Left ventricle myocardium inferior (tissue), 1 donor: Measurements from ENCODE around the gene GGACT. TPM values are rescaled to one million over a fixed set of nuclear protein-coding genes. Genes with fewer than 3 reads are reported as not detected.

Experiments
- DNase-seq: peaks from one replicate; pipeline ENCODE4 v3.0.0-alpha.2; 2020
- H3K27ac ChIP-seq: fragments of 200-600 bp; replicated peaks from 2 replicates; pipeline ENCODE4 v1.8.0; 2021
- H3K27me3 ChIP-seq: fragments of 200-600 bp; 2 replicates; pipeline ENCODE4 v1.8.0; 2021; ENCODE audit warnings: low read depth
- H3K36me3 ChIP-seq: fragments of 200-600 bp; 2 replicates; pipeline ENCODE4 v1.8.0; 2021
- H3K4me1 ChIP-seq: fragments of 200-600 bp; 2 replicates; pipeline ENCODE4 v1.8.0; 2021
- H3K4me3 ChIP-seq: fragments of 200-600 bp; 2 replicates; pipeline ENCODE4 v1.8.0; 2021; ENCODE audit warnings: mild to moderate bottlenecking, moderate library complexity
- H3K9me3 ChIP-seq: fragments of 200-600 bp; replicated peaks from 2 replicates; pipeline ENCODE4 v1.8.0; 2021
- intact Hi-C: fragments of 100-400 bp; cut with micrococcal nuclease; formaldehyde crosslinking; loops from one replicate; pipeline ENCODE4 v1.11.0; 2022
- total RNA-seq: library from RNA; stranded (reverse); fragmentation: NEBNext Ultra II Directional; extraction: Animal tissue kit (Norgen Biotek cat#: 25700); gene quantifications from one replicate; pipeline ENCODE4 v1.2.1, GENCODE V29; 2021
- TF ChIP-seq, protein P1 (sequence below): fragments of 200-600 bp; IDR thresholded peaks from 2 replicates; pipeline ENCODE4 v1.8.0; 2021; ENCODE audit warnings: antibody characterized with exemption, mild to moderate bottlenecking, borderline replicate concordance
- donor health status: DM: no; HTN: yes; CAD: no; lungs with severe emphysema.

GGACT gene
- total RNA-seq, 1 donor from 2014 or later = 1.8 TPM

GRCh38 chr13:100514788-100515409, 73.7 kb downstream of the GGACT start:
- H3K27ac ChIP-seq = peak overlapping the region; percentile 25
- DNase-seq = peak; percentile 76
- peaks cover 8% of the 10 kb centered on the region for H3K36me3 ChIP-seq

GRCh38 chr13:100513987-100514670, 74.5 kb downstream of the GGACT start:
- TF ChIP-seq, protein P1, sequence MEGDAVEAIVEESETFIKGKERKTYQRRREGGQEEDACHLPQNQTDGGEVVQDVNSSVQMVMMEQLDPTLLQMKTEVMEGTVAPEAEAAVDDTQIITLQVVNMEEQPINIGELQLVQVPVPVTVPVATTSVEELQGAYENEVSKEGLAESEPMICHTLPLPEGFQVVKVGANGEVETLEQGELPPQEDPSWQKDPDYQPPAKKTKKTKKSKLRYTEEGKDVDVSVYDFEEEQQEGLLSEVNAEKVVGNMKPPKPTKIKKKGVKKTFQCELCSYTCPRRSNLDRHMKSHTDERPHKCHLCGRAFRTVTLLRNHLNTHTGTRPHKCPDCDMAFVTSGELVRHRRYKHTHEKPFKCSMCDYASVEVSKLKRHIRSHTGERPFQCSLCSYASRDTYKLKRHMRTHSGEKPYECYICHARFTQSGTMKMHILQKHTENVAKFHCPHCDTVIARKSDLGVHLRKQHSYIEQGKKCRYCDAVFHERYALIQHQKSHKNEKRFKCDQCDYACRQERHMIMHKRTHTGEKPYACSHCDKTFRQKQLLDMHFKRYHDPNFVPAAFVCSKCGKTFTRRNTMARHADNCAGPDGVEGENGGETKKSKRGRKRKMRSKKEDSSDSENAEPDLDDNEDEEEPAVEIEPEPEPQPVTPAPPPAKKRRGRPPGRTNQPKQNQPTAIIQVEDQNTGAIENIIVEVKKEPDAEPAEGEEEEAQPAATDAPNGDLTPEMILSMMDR = no peak
- Histone ChIP-seq H3K27ac (peak overlapping the region; percentile 33), H3K4me3 (no peak overlapping the region), H3K9me3 (no peaks in the 10 kb centered on the region), H3K27me3 (no peaks in the 10 kb centered on the region), H3K36me3 (peaks cover 8% of the 10 kb centered on the region), H3K4me1 (peaks cover 28% of the 10 kb centered on the region)
- intact Hi-C loops = loop anchor here (2.0 to 5.0 kb wide), 2 partner anchors 597 to 857 kb away; no protein-coding TSS in a partner anchor
- DNase-seq = no peak

More at GRCh38 chr13:100514788-100515409, 73.7 kb downstream of the GGACT start:
- intact Hi-C loops = loop anchor here (2.0 to 5.0 kb wide), 2 partner anchors 598 to 858 kb away; no protein-coding TSS in a partner anchor
- Histone ChIP-seq H3K9me3 (no peaks in the 10 kb centered on the region), H3K4me3 (no peak overlapping the region), H3K27me3 (no peaks in the 10 kb centered on the region), H3K4me1 (peaks cover 27% of the 10 kb centered on the region)
- TF ChIP-seq, protein P1 = peak; percentile 98

- H3K27ac ChIP-seq = no peak overlapping the region
- H3K9me3 ChIP-seq = no peaks in the 10 kb centered on the region
- H3K4me1 ChIP-seq = peaks cover 28% of the 10 kb centered on the region
- DNase-seq = no peak
- H3K27me3 ChIP-seq = no peaks in the 10 kb centered on the region
- peaks cover 8% of the 10 kb centered on the region for H3K36me3 ChIP-seq
- H3K4me3 ChIP-seq = no peak overlapping the region
- TF ChIP-seq, protein P1 = no peak
- intact Hi-C loops = loop anchor here (5.0 kb wide), 1 partner anchor 596 kb away; no protein-coding TSS in a partner anchor
These were observed 75.4 kb downstream of the GGACT start for GRCh38 chr13:100513171-100513570.

GRCh38 chr13:100512422-100512821, 76.2 kb downstream of the GGACT start:
- no peak for DNase-seq
- Histone ChIP-seq H3K27ac (no peak overlapping the region), H3K27me3 (no peaks in the 10 kb centered on the region), H3K36me3 (peaks cover 8% of the 10 kb centered on the region), H3K4me3 (no peak overlapping the region), H3K9me3 (no peaks in the 10 kb centered on the region), H3K4me1 (peaks cover 28% of the 10 kb centered on the region)
- TF ChIP-seq, protein P1 = no peak
- intact Hi-C loops = loop anchor here (5.0 kb wide), 1 partner anchor 595 kb away; no protein-coding TSS in a partner anchor

GRCh38 chr13:100511466-100511865, 77.1 kb downstream of the GGACT start:
- intact Hi-C loops = loop anchor here (5.0 kb wide), 1 partner anchor 594 kb away; no protein-coding TSS in a partner anchor
- no peak overlapping the region for H3K27ac ChIP-seq
- TF ChIP-seq, protein P1 = no peak
- no peak overlapping the region for H3K4me3 ChIP-seq
- DNase-seq = no peak
- H3K27me3 ChIP-seq = no peaks in the 10 kb centered on the region
- H3K9me3 ChIP-seq = no peaks in the 10 kb centered on the region
- H3K4me1 ChIP-seq = peaks cover 28% of the 10 kb centered on the region
- peaks cover 8% of the 10 kb centered on the region for H3K36me3 ChIP-seq
